Measurements from ENCODE around the gene KIAA1328. TPM values are rescaled to one million over a fixed set of nuclear protein-coding genes. Genes with fewer than 3 reads are reported as not detected.

Gene KIAA1328
- total and polyA plus RNA-seq, 4 donors = 0.95 to 7.4 (median 2.9) TPM

DNA sequence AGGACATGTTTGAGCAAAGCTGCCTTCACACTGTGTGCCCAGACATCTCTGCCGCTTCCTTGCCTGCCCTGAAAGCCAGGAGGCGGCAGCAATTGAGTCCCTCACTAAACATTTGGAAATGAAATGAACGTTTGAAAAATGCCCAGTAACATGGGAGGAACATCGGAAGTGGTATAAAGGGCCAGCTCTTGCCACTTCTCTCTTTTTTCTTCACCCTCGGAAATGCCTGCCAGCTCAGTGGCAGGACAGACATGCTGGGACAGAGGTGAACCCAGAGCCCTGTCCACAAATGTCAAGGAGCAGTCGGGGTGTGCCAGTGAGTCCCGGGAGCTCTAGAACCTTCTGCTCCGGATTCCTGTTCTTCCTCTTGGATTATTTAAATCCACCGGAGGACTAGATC lies 46.2 kb upstream of the KIAA1328 start:
- Histone ChIP-seq H3K4me1 (ENCODE audit: control insufficient read depth in 4 of 4, insufficient read depth in 4 of 4, low read length in 3 of 4) (no peaks in the 10 kb centered on the region), H3K36me3 (ENCODE audit: control insufficient read depth in 4 of 4, insufficient read depth in 3 of 4, low read depth in 1 of 4, low read length in 3 of 4) (no peaks in the 10 kb centered on the region), H3K27me3 (ENCODE audit: control insufficient read depth in 4 of 4, insufficient read depth in 4 of 4, low read length in 3 of 4) (no peaks in the 10 kb centered on the region), H3K9ac (ENCODE audit: low read depth in 1 of 2, low read length in 2 of 2) (no peak overlapping the region), H3K4me3 (ENCODE audit: low read depth in 1 of 3, low read length in 3 of 3) (no peak overlapping the region), H3K27ac (ENCODE audit: low read depth in 1 of 2, low read length in 2 of 2) (no peak overlapping the region), H3K9me3 (ENCODE audit: control insufficient read depth in 4 of 4, low read length in 3 of 4) (no peaks in the 10 kb centered on the region)
- 92% methylated on average over 9 of the region's 9 CpGs for WGBS
- no peak for DNase-seq (ENCODE audit: low spot score)
- TF ChIP-seq, protein P1, sequence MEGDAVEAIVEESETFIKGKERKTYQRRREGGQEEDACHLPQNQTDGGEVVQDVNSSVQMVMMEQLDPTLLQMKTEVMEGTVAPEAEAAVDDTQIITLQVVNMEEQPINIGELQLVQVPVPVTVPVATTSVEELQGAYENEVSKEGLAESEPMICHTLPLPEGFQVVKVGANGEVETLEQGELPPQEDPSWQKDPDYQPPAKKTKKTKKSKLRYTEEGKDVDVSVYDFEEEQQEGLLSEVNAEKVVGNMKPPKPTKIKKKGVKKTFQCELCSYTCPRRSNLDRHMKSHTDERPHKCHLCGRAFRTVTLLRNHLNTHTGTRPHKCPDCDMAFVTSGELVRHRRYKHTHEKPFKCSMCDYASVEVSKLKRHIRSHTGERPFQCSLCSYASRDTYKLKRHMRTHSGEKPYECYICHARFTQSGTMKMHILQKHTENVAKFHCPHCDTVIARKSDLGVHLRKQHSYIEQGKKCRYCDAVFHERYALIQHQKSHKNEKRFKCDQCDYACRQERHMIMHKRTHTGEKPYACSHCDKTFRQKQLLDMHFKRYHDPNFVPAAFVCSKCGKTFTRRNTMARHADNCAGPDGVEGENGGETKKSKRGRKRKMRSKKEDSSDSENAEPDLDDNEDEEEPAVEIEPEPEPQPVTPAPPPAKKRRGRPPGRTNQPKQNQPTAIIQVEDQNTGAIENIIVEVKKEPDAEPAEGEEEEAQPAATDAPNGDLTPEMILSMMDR (IDR thresholded peaks at IDR 0.05; ENCODE audit: low read depth, low read length, missing input control) = no peak
- TF ChIP-seq RXRA (IDR thresholded peaks at IDR 0.05) (no peak), YY1 (IDR thresholded peaks at IDR 0.05) (no peak), RAD21 (IDR thresholded peaks at IDR 0.05) (no peak), HNF4A (conservative IDR thresholded peaks at IDR 0.05) (no peak)
- TF ChIP-seq, protein P2, sequence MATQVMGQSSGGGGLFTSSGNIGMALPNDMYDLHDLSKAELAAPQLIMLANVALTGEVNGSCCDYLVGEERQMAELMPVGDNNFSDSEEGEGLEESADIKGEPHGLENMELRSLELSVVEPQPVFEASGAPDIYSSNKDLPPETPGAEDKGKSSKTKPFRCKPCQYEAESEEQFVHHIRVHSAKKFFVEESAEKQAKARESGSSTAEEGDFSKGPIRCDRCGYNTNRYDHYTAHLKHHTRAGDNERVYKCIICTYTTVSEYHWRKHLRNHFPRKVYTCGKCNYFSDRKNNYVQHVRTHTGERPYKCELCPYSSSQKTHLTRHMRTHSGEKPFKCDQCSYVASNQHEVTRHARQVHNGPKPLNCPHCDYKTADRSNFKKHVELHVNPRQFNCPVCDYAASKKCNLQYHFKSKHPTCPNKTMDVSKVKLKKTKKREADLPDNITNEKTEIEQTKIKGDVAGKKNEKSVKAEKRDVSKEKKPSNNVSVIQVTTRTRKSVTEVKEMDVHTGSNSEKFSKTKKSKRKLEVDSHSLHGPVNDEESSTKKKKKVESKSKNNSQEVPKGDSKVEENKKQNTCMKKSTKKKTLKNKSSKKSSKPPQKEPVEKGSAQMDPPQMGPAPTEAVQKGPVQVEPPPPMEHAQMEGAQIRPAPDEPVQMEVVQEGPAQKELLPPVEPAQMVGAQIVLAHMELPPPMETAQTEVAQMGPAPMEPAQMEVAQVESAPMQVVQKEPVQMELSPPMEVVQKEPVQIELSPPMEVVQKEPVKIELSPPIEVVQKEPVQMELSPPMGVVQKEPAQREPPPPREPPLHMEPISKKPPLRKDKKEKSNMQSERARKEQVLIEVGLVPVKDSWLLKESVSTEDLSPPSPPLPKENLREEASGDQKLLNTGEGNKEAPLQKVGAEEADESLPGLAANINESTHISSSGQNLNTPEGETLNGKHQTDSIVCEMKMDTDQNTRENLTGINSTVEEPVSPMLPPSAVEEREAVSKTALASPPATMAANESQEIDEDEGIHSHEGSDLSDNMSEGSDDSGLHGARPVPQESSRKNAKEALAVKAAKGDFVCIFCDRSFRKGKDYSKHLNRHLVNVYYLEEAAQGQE (IDR thresholded peaks at IDR 0.05) = no peak

DNA sequence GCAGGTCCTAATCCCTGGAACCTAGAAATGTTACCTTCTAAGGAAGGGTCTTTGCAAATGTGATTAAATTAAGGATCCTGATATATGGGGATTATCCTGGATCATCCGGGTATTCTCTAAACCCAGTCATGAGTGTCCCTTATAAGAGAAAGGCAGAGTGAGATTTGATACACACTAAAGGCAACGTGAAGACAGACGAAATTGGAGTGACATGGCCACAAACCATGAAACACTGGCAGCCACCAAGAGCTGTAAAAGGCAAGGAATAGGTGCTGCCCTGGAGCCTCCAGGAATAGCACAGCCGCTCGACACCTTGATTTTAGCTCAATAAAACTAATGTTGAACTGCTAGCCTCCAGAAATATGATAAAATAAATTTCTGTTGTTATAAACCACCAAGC lies 45.1 kb upstream of the KIAA1328 start:
- H3K9me3 ChIP-seq (ENCODE audit: control insufficient read depth in 4 of 4, low read length in 3 of 4) = no peaks in the 10 kb centered on the region
- H3K27ac ChIP-seq (ENCODE audit: low read depth in 1 of 2, low read length in 2 of 2) = no peak overlapping the region
- TF ChIP-seq HNF4G (IDR thresholded peaks at IDR 0.05) (no peak), SP1 (IDR thresholded peaks at IDR 0.05) (no peak), RXRA (IDR thresholded peaks at IDR 0.05) (no peak), NR2F2 (IDR thresholded peaks at IDR 0.05) (no peak), TAF1 (conservative IDR thresholded peaks at IDR 0.05) (no peak), GABPA (IDR thresholded peaks at IDR 0.05 in 1 of 2, conservative IDR thresholded peaks at IDR 0.05 in 1 of 2) (no peak), ATF3 (IDR thresholded peaks at IDR 0.05) (no peak), FOXA2 (IDR thresholded peaks at IDR 0.05) (no peak), EGR1 (IDR thresholded peaks at IDR 0.05; ENCODE audit: low read depth in 2 of 2) (no peak), MAX (IDR thresholded peaks at IDR 0.05) (no peak)
- TF ChIP-seq, protein P1 (IDR thresholded peaks at IDR 0.05; ENCODE audit: low read depth, low read length, missing input control) = no peak
- TF ChIP-seq, protein P3, sequence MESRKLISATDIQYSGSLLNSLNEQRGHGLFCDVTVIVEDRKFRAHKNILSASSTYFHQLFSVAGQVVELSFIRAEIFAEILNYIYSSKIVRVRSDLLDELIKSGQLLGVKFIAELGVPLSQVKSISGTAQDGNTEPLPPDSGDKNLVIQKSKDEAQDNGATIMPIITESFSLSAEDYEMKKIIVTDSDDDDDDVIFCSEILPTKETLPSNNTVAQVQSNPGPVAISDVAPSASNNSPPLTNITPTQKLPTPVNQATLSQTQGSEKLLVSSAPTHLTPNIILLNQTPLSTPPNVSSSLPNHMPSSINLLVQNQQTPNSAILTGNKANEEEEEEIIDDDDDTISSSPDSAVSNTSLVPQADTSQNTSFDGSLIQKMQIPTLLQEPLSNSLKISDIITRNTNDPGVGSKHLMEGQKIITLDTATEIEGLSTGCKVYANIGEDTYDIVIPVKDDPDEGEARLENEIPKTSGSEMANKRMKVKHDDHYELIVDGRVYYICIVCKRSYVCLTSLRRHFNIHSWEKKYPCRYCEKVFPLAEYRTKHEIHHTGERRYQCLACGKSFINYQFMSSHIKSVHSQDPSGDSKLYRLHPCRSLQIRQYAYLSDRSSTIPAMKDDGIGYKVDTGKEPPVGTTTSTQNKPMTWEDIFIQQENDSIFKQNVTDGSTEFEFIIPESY (IDR thresholded peaks at IDR 0.05) = no peak
- no peak overlapping the region for H3K9ac ChIP-seq (ENCODE audit: low read depth in 1 of 2, low read length in 2 of 2)
- WGBS = 99% methylated on average over 5 of the region's 5 CpGs
- H3K4me3 ChIP-seq (ENCODE audit: low read depth in 1 of 3, low read length in 3 of 3) = no peak overlapping the region
- H3K27me3 ChIP-seq (ENCODE audit: control insufficient read depth in 4 of 4, insufficient read depth in 4 of 4, low read length in 3 of 4) = no peaks in the 10 kb centered on the region
- H3K4me1 ChIP-seq (ENCODE audit: control insufficient read depth in 4 of 4, insufficient read depth in 4 of 4, low read length in 3 of 4) = no peaks in the 10 kb centered on the region
- H3K36me3 ChIP-seq (ENCODE audit: control insufficient read depth in 4 of 4, insufficient read depth in 3 of 4, low read depth in 1 of 4, low read length in 3 of 4) = no peaks in the 10 kb centered on the region
- DNase-seq (ENCODE audit: low spot score) = no peak
